Activated CD8-positive, alpha-beta memory T cell treated with anti-CD3 and anti-CD28 coated beads, Interleukin-2, amount 50 U/mL, for 24 hours (primary cell): ENCODE measurements around the gene PRKCZ.

Experiments used
- DNase-seq: peaks from one replicate; pipeline ENCODE4 v3.0.0-alpha.2; 2020; ENCODE audit errors: extremely low read depth

Gene PRKCZ

DNA sequence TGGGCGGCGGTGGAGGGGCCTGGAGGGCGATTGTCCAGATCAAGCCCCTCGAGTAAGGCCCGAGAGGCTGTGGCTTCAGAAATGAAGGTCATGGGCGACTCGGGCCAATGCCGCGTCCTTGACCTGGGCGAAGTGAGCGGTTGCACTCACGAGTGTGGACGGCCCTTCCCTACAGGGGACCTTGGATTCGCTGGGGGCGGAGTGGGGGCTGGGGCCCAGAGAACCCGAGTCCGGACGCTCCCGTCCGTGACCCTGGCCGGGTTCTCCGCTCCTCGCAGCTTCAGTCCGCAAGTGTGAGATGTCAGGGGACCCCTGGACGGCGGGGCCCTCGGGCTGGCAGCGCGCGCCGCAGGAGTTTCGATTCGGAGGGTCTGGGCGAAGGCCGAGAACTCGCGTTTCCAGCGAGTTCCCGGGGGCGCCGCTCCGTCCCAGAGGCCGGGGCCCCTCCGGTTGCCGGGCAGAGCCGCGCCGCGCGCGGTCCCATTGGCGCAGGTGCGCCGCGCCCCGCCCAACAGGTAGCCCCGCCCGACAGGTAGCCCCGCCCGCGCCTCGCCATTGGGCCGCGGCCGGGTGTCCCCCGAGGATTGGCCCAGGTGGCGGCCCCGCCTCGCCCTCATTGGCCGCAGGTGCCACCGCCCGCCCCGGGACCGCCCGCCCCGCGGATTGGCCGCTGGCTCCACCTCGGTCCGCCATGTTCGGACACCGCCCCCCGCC lies at the start of gene PRKCZ:
Gene PRKCZ, plus strand, starts transcription at position 694 of the 714 bp plus-strand sequence. CDS start 220 bp downstream, outside the sequence.
- DNase-seq: peak; percentile 77

DNA sequence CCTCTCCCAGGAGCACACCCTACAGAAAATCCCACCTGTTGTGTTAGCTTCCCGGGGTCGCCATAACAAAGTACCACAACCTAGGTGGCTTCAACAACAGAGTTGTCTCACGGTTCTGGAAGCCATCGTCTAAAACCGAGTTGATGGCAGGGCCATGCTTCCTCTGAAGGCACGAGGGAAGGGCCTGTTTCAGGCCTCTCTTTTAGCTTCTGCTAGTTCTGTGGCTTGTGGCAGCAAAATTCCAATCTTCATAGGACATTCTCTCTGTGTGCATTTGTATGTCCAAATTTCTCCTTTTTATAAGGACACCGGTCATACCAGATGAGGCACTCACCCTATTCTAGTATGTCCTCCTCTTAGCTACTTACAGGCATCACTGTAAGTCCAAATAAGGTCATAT lies 49.8 kb upstream of the PRKCZ start:
- DNase-seq: no peak

DNA sequence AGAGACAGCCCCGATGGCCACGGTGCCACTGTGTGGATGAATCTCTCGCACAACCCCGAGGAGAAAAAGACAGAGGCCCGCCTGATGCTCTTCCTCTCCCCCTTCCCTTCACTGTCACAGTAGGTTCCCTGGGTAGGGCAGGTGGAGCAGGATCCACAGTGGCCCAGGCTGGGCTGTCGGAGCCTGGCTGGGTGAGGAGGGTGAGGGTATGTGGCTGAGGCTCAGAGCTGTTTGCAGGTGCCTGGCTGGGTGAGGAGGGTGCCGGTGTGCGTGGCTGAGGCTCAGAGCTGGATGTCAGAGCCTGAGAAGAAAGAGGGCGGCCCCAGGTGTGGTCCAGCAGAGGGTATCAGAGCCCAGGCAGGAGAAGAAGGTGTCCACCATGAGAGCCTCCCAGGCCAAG lies 49.4 kb upstream of the PRKCZ start:
- DNase-seq: no peak

DNA sequence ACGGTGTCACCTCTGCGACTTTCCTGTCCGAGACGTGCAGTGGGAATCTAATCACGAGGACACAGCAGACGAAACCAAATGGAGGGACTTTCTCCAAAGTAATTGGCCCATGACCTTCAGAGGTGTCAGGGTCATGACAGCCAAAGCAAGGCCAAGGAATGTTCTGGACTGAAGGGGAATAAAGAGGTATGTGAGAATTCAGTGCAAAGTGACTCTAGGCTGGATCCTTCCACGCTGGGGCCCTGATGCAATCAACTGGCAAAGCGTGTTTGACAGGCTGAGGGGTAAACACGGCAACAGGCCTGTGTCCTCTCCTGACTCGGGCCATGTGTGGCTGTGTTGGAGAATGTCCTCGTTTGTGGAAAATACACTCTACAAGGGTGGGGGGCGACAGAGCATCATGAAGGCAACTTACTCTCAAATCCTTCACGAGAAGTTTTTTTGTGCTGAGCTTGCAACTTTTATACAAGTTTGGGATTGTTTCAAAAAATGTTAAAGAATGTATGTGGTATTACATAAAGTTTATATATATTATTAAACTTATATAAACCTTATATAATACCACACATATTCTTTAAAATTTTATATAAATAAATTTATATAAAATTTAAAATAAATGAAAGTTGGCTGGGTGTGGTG lies 48.3 kb upstream of the PRKCZ start:
- DNase-seq: no peak

DNA sequence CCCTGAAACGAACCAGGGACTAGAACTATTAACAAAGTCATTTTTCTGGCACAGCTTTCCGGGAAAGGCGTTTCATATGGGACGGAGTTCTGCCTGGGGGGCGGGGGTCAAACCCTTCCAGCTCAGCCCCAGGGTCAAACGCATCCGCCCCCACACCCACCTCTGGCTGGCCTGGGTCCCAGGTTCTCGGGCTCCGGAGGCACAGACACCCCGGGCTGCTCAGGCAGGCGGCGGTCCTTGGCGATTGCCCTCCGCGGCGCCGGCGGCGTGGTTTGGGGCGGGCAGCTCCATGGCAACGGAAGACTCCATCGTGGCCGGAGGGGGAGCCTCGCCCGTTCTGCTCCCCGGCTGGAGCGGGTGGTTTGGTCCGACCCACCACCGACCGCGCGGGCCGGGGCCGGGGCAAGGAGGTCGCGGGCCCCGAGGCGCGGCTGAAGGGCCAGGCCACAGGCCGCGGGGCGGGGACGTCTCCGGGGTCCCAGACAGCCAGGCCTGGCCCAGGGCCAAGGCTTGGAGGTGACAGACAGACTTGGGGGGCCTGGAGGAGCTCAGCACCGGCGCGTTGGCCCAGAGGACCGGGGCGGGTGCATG lies 46.6 kb upstream of the PRKCZ start, which contains the start of gene CFAP74:
Gene CFAP74, minus strand, starts transcription at position 246 of the 591 bp plus-strand sequence. CDS start 12,830 bp downstream, outside the sequence.
- DNase-seq: no peak

GRCh38 chr1:2004856-2005255 lies 45.4 kb upstream of the PRKCZ start:
- DNase-seq: no peak

DNA sequence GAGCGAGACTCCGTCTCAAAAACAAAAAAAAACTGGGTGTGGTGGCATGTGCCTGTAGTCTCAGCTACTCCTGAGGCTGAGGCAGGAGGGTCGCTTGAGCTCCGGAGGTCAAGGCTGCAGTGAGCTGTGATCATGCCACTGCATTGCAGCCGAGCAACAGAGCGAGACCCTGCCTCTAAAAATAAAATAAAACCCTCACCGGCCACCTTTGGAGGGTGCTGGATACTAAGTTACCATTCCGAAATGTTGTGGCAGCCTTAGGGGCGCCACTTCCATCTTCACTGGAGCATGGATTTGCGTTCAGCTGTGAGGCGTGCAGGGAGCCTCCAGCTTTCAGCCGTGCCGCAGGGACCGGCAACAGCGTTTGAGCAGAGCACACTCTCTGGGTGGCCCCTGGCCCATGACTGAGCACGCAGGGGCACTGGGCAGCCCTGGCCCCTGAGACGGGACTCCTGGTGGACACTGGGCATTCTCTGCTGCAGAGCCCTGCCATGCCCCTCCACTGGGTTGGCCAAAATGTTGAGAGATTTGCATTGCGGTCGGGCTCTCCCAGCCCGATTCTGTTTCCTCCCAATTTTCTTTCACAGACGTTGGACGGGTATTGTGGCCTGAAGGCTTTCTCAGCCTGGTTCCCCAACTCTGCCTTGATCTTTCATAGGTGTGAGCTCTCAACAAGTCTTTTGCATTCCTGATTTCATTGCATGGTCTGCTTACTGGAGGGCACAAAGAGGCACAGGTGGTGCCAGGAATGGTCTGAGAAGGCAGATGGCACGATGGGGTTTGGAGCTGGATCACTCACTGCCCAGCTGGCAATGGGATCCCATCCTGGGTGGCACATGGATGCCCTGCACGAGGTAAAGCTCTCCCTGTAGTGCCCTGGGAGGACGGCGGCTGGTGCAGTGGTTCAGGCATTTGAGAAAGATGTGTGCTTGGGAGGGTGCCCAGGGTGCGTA lies 40.8 kb upstream of the PRKCZ start:
- no peak for DNase-seq

DNA sequence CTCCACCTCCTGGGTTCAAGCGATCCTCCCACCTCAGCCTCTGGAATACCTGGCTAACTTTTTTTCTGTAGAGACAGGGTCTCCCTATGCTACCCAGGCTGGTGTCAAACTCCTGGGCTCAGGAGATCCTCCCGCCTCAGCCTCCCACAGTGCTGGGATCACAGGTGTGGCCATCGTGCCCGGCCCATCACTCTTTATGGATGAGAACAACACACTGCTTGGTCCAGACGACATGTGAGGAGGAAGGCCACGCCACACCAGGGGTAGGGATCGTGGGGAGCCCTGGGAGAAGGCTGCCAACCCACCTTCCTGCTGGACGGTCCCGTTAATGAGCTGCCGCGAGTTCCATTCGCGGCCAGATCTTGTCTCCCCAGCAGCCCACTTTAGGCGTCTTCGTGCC lies 36.0 kb upstream of the PRKCZ start:
- DNase-seq: no peak

DNA sequence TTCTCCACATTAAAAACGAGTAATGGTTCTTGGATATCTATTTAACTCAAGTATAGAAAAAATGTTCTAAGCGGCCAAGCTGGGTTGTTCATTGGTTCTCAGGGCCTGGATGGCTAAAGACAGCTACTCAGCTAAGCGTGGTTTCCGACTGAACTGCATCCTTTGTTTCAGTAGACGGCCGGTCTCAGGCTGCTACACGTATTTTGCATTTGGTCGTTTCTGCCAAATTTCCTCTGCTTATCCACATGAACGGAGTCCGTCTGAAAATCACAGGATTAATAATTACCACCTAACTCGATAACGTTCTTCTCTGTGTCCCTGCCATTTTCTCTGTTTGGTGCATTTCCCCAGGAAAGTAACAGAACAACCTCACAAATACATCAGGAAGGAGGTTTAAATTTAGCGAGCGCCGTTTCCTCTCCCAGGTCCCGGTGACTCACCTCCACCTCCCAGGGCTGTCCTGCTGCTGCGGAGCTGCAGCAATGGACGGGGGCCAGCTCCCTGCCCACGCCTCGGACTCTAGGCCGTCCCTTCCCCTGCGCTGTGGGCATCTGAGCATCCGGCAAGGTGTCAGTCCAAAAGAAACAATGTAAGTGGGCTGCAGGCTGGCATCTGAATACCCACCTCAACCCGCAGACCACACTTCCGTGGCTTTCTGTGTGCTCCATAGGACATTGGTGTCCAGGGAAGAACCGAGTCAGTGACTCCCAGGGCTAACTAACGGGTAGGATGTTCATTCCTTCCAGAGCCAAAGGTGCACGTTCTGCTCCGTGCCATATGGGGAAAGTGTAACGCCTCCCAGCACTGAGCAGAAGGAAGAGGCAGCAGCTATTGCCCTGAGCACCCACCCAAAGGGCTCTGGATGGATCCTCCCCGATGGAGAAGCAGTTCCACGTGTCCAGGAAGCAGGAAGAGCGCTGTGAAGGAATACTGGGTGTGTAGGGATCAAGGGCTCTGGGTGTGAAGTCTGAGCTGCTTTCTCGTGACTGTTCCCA lies 35.2 kb upstream of the PRKCZ start:
- no peak for DNase-seq

DNA sequence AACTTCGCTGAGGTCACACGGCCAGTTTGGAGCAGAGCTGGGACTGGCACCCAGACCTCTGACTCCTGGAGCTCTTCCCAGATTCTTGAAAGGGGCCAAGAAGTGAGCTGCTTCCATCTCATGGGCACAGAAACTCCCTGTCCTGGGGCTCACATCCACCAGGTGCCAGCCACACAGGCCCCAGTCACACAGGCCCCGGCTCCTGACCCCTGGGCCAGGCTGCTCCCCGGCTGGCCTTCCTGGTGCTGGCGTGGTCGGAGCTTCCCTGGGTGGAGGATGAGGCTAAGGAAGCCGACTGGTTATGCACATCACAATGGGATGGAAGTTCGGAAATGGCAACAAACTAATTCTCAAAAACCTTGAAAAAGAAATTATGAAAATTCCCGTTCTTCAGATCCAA lies 34.1 kb upstream of the PRKCZ start:
- no peak for DNase-seq

GRCh38 chr1:2018217-2019171 lies 31.7 kb upstream of the PRKCZ start:
- no peak for DNase-seq

DNA sequence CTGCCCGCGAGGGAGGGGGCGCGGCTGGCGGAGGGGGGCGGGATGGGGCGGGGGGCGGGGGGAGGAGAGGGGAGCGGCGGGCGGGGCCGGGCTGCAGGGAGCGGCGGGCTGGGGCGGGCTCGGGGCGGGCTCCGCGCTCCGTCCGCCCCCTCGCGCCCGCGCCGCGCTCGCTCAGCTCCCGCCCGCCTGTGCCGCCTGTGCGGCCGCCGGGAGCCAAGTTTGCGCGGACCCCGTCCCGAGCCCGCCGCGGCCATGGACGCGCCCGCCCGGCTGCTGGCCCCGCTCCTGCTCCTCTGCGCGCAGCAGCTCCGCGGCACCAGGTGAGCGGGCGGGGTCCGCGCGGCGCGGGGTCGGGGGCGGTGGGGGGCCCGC lies 31.1 kb upstream of the PRKCZ start, which contains the start of gene GABRD:
Gene GABRD, plus strand, starts transcription at position 174 of the 372 bp plus-strand sequence. Its CDS starts 79 bp downstream, at position 253.
- DNase-seq: no peak

DNA sequence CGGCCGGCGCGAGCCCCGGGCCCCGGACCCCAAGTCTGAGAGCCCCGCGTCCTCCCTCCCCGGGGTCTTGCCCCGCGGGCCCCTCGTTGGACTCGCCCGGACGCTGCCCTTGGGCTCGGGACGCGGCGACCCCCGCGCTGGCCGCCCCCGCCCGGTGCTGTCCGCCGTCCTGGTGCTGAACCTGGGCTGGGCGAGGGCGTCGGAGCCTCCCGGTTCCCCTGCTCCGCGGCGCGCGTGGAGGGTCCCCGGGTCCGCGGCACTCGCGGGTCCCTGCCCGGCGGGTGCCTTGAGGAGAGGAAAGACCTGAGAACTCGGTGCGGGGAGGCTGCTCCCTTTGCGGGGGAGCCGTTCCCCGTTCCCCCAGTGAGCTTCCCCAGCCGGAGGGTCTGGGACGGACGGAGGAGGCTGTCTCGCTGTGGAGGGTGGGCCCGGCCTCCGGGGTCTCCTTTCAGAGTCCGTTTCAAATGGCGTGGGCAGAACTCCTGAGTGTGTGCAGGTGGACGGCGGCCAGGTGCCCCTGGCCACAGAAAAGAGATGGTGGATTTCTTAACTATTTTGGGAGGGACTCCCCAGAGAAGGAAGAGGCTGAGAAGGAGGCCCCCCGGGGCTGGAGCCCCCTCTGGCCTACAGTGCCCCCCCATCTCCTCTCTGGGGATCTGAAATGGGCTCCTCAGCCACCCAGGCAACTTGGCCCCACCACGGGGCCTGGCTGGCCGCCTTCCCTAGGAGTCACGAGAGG lies 30.5 kb upstream of the PRKCZ start:
- no peak for DNase-seq

DNA sequence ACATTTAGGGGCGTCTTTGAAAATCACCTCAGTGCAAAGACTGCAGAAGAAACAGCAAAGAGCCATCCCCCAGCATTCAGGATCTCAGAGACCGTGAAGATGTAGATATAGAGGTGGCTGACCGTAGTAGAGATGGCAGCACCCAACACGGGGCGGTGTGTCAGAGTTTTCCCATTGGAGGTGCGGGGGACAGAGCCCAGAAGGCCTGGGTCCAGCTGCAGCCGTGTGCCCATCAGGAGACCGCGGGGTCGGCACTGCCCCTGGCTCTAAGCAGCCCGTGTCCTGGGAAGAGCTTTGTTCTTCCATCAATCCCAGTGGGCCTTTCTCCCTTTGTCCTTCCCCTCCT lies 29.9 kb upstream of the PRKCZ start:
- DNase-seq: no peak

GRCh38 chr1:2021550-2021949 lies 28.7 kb upstream of the PRKCZ start:
- no peak for DNase-seq

- no peak for DNase-seq
Observed at GRCh38 chr1:2022063-2022770, 28.0 kb upstream of the PRKCZ start.

GRCh38 chr1:2023187-2023586 lies 27.0 kb upstream of the PRKCZ start:
- DNase-seq: no peak

GRCh38 chr1:2024451-2024850 lies 25.8 kb upstream of the PRKCZ start:
- DNase-seq: no peak
